ENCODE data around the gene ATRNL1.

DNA sequence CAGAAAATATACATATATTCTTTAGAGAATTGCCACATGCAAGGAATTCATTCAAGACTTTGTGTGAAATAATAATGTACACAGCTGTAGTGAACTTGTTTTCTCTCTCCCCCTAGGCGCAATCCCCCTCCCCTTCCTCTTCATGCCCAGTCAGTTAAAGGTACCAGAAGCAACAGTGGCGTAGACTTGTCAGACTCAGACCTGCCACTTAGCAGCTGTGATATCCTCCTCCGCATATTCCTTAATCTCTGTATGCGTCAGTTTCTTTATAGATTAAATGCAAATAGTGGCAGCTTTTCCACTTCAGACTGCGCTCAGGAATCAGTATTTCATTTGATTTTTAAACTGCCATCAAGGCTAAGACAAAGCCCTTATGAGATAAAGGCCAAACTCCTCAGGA, 815.9 kb downstream of the ATRNL1 start:
- TF ChIP-seq, protein P1, sequence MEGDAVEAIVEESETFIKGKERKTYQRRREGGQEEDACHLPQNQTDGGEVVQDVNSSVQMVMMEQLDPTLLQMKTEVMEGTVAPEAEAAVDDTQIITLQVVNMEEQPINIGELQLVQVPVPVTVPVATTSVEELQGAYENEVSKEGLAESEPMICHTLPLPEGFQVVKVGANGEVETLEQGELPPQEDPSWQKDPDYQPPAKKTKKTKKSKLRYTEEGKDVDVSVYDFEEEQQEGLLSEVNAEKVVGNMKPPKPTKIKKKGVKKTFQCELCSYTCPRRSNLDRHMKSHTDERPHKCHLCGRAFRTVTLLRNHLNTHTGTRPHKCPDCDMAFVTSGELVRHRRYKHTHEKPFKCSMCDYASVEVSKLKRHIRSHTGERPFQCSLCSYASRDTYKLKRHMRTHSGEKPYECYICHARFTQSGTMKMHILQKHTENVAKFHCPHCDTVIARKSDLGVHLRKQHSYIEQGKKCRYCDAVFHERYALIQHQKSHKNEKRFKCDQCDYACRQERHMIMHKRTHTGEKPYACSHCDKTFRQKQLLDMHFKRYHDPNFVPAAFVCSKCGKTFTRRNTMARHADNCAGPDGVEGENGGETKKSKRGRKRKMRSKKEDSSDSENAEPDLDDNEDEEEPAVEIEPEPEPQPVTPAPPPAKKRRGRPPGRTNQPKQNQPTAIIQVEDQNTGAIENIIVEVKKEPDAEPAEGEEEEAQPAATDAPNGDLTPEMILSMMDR (IDR thresholded peaks at IDR 0.05), result no peak
- TF ChIP-seq POLR2AphosphoS5 (IDR thresholded peaks at IDR 0.05), result no peak

Measured in prostate gland (tissue), 2 donors.